Sigmoid colon (tissue), 7 donors: ENCODE results near the gene STON1. TPM values are rescaled to one million over a fixed set of nuclear protein-coding genes. Genes with fewer than 3 reads are reported as not detected.

ENCODE experiments used
- DNase-seq: peaks from one replicate; pipeline ENCODE4 v3.0.0-alpha.2; 2019
- H3K27ac ChIP-seq, 4 donors: fragments of 200-600 bp; sonication (generic); one replicate each; pipeline ENCODE4 v1.5.1; 2016 to 2019; ENCODE audit warnings: mild to moderate bottlenecking in 1 of 4
- H3K27me3 ChIP-seq, 3 donors: fragments of 200-600 bp; sonication (generic); one replicate each; pipeline ENCODE4 v1.5.1; 2019; ENCODE audit warnings: mild to moderate bottlenecking in 1 of 3
- H3K36me3 ChIP-seq, 4 donors: fragments of 200-600 bp; sonication (generic); one replicate each; pipeline ENCODE4 v1.5.1; 2016 to 2019
- H3K4me1 ChIP-seq, 4 donors: fragments of 200-600 bp; sonication (generic); one replicate each; pipeline ENCODE4 v1.5.1; 2017 to 2019
- H3K4me3 ChIP-seq, 4 donors: fragments of 200-600 bp; sonication (generic); one replicate each; pipeline ENCODE4 v1.5.1; 2017 to 2019; ENCODE audit warnings: mild to moderate bottlenecking in 2 of 4, moderate library complexity in 1 of 4
- H3K9me3 ChIP-seq, 4 donors: fragments of 200-600 bp in 3 of 4; sonication (generic) in 3 of 4; one replicate each; pipeline versions ENCODE4 v1.5.1 to v1.6.1; 2013 to 2019
- CTCF ChIP-seq, 4 experiments: fragments of 450-650 bp in 3 of 4; fragments of 200-600 bp in 1 of 4; IDR thresholded peaks; one replicate each; pipeline ENCODE4 v1.5.1; 2016 to 2019; ENCODE audit warnings: antibody characterized with exemption in 4 of 4, mild to moderate bottlenecking in 3 of 4, moderate library complexity in 2 of 4
- EP300 ChIP-seq, 4 donors: sonication (generic); formaldehyde crosslinking; IDR thresholded peaks; one replicate each; pipeline ENCODE4 v1.6.1; 2017; ENCODE audit warnings: antibody characterized with exemption in 4 of 4
- POLR2A ChIP-seq, 2 donors: fragments of 450-650 bp; IDR thresholded peaks; one replicate each; pipeline ENCODE4 v1.6.1; 2016; ENCODE audit warnings: antibody characterized with exemption in 2 of 2, mild to moderate bottlenecking in 2 of 2, moderate library complexity in 2 of 2
- POLR2AphosphoS5 ChIP-seq, 4 donors: sonication (generic); formaldehyde crosslinking; IDR thresholded peaks; one replicate each; pipeline ENCODE4 v1.6.1; 2017; ENCODE audit warnings: antibody characterized with exemption in 4 of 4
- WGBS, 2 donors: extraction: QIAGEN DNeasy Blood & Tissue Kit; methylation state at CpG; one replicate each; pipeline ENCODE4 v1.1.7; 2013; 5-methylcytosine and 5-hydroxymethylcytosine counted together
- intact Hi-C: fragments of 100-400 bp; cut with DNase I; formaldehyde crosslinking; loops from one replicate; pipeline ENCODE4 v1.15.1; 2023
- polyA plus RNA-seq, 3 donors: library from polyadenylated mRNA; stranded (reverse); fragments of 200-250 nt; gene quantifications; one replicate each; pipeline ENCODE4 v1.2.3, GENCODE V29; 2013
- total RNA-seq, 4 donors: library from RNA; depleted of rRNA; stranded (reverse); fragments of >200 nt; gene quantifications; one replicate each; pipeline ENCODE4 v1.1.0, GENCODE V29; 2016
- donor health status: healthy with polysubstance abuse.
- donor health status: Bipolar disorder and iron deficiency.
- donor health status: healthy.

Gene STON1
- total and polyA plus RNA-seq, 7 donors: 1.8 to 218 (median 121) TPM

- Histone ChIP-seq H3K9me3 (no peaks in the 10 kb centered on the region), H3K27ac (no peak overlapping the region), H3K27me3 (no peaks in the 10 kb centered on the region), H3K4me1 (peaks cover 0 to 35% (median 25%) of the 10 kb centered on the region in 4 donors), H3K36me3 (peaks cover 0 to 6% (median 0%) of the 10 kb centered on the region in 4 donors), H3K4me3 (no peak overlapping the region)
- no peak for DNase-seq
- intact Hi-C loops: no loop called here
- no peak for TF ChIP-seq POLR2A (IDR thresholded peaks at IDR 0.05)
- no peak for TF ChIP-seq EP300 (IDR thresholded peaks at IDR 0.05)
- TF ChIP-seq POLR2AphosphoS5 (IDR thresholded peaks at IDR 0.05): no peak
- no peak for TF ChIP-seq CTCF (IDR thresholded peaks at IDR 0.05)
- 67 to 76% methylated on average over 9 of the region's 9 CpGs for WGBS, 2 donors
Observed at GRCh38 chr2:48574353-48575287, 44.7 kb downstream of the STON1 start.

GRCh38 chr2:48578313-48578712 is 48.4 kb downstream of the STON1 start:
- no peak for TF ChIP-seq CTCF (IDR thresholded peaks at IDR 0.05)
- TF ChIP-seq EP300 (IDR thresholded peaks at IDR 0.05): no peak
- TF ChIP-seq POLR2AphosphoS5 (IDR thresholded peaks at IDR 0.05): no peak
- no peak for TF ChIP-seq POLR2A (IDR thresholded peaks at IDR 0.05)
- Histone ChIP-seq H3K36me3 (peaks cover 0 to 36% (median 5%) of the 10 kb centered on the region in 4 donors), H3K4me3 (no peak overlapping the region), H3K27me3 (no peaks in the 10 kb centered on the region), H3K4me1 (peaks cover 0 to 37% (median 12%) of the 10 kb centered on the region in 4 donors), H3K9me3 (no peaks in the 10 kb centered on the region), H3K27ac (no peak overlapping the region)
- intact Hi-C loops: no loop called here
- DNase-seq: no peak
- WGBS, 2 donors: 69 to 85% methylated on average over 4 of the region's 4 CpGs

GRCh38 chr2:48583961-48584360 is 54.0 kb downstream of the STON1 start:
- Histone ChIP-seq H3K27me3 (no peaks in the 10 kb centered on the region), H3K4me1 (peaks cover 0 to 68% (median 44%) of the 10 kb centered on the region in 4 donors), H3K36me3 (peaks cover 4 to 65% (median 12%) of the 10 kb centered on the region in 4 donors), H3K4me3 (no peak overlapping the region), H3K9me3 (no peaks in the 10 kb centered on the region), H3K27ac (no peak overlapping the region)
- 92 to 94% methylated on average over 3 of the region's 3 CpGs for WGBS, 2 donors
- no peak for DNase-seq
- intact Hi-C loops: no loop called here
- TF ChIP-seq EP300 (IDR thresholded peaks at IDR 0.05): no peak
- TF ChIP-seq CTCF (IDR thresholded peaks at IDR 0.05): no peak
- no peak for TF ChIP-seq POLR2AphosphoS5 (IDR thresholded peaks at IDR 0.05)
- TF ChIP-seq POLR2A (IDR thresholded peaks at IDR 0.05): no peak

GRCh38 chr2:48584551-48584950 is 54.6 kb downstream of the STON1 start:
- Histone ChIP-seq H3K27me3 (no peaks in the 10 kb centered on the region), H3K9me3 (no peaks in the 10 kb centered on the region), H3K4me3 (no peak overlapping the region), H3K4me1 (peaks cover 0 to 68% (median 48%) of the 10 kb centered on the region in 4 donors), H3K36me3 (peaks cover 4 to 65% (median 12%) of the 10 kb centered on the region in 4 donors), H3K27ac (no peak overlapping the region)
- TF ChIP-seq POLR2AphosphoS5 (IDR thresholded peaks at IDR 0.05): no peak
- no peak for TF ChIP-seq EP300 (IDR thresholded peaks at IDR 0.05)
- no peak for TF ChIP-seq CTCF (IDR thresholded peaks at IDR 0.05)
- no peak for TF ChIP-seq POLR2A (IDR thresholded peaks at IDR 0.05)
- no peak for DNase-seq
- 90 to 92% methylated on average over 4 of the region's 4 CpGs for WGBS, 2 donors
- intact Hi-C loops: no loop called here
